ENCODE results near the gene FRG2. TPM values are rescaled to one million over a fixed set of nuclear protein-coding genes. Genes with fewer than 3 reads are reported as not detected.
"Not testable (repeated sequence)": the region's sequence is repeated elsewhere in the genome, so short reads cannot be mapped to it uniquely, and the experiment has no call there.

The FRG2 gene
- total RNA-seq = not detected in 2 replicates
- long read RNA-seq = 0 reads

DNA sequence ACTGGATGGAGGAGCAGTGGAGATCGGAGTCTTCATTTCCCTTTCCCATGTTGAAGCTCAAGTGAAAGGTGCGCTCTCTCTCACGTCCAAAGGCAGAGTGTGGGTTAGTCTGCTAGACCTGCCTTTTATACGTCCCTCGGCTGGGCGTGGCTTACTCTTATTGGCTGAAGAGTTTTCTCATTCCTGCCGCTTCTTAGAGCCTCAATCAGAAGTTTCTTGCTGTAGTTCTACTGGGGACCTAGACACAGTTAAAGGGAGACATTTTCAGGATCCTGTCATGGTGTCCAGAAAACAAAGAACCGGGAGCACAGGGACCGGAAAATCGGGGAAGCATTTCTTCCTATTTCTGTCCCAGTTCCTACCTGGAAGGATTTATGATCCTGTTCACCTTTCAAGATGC is at the start of gene FRG2:
Gene FRG2, minus strand, starts transcription at position 101 of the 400 bp plus-strand sequence. Its CDS starts 52 bp downstream, at position 49.
- not testable (repeated sequence) for H3K4me1 Mint-ChIP-seq; H3K9me3 Mint-ChIP-seq; H3K4me3 Mint-ChIP-seq; H3K27ac Mint-ChIP-seq (ENCODE audit: unreplicated experiment); H3K36me3 Mint-ChIP-seq (ENCODE audit: low read depth); H3K27me3 Mint-ChIP-seq (ENCODE audit: low read depth); DNase-seq (ENCODE audit: low read depth, low spot score)

DNA sequence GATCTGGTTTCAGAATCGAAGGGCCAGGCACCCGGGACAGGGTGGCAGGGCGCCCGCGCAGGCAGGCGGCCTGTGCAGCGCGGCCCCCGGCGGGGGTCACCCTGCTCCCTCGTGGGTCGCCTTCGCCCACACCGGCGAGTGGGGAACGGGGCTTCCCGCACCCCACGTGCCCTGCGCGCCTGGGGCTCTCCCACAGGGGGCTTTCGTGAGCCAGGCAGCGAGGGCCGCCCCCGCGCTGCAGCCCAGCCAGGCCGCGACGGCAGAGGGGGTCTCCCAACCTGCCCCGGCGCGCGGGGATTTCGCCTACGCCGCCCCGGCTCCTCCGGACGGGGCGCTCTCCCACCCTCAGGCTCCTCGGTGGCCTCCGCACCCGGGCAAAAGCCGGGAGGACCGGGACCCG is 41.3 kb upstream of the FRG2 start:
- not testable (repeated sequence) for H3K9me3 Mint-ChIP-seq; H3K27me3 Mint-ChIP-seq (ENCODE audit: low read depth); H3K36me3 Mint-ChIP-seq (ENCODE audit: low read depth); H3K27ac Mint-ChIP-seq (ENCODE audit: unreplicated experiment); H3K4me1 Mint-ChIP-seq; DNase-seq (ENCODE audit: low read depth, low spot score); H3K4me3 Mint-ChIP-seq

DNA sequence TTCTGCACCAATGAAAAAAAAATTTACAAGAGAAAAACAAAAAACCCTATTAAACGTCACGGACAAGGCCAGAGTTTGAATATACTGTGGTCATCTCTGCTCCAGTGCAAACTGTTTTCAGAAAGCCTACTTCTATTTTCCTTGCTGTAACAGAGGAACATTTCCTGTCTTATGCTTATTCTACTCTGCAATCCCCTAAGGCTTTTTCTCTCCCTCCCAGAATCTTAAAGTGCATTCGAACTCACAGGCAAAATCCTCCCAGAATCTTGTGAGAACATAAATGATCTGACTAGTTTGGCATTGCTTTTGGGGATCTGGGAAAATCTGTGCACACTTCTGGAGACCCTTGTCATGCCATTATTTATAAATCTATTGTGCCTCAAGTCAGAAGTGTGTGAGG is 37.7 kb upstream of the FRG2 start:
- not testable (repeated sequence) for H3K4me3 Mint-ChIP-seq; H3K27me3 Mint-ChIP-seq (ENCODE audit: low read depth); H3K4me1 Mint-ChIP-seq; H3K36me3 Mint-ChIP-seq (ENCODE audit: low read depth); H3K27ac Mint-ChIP-seq (ENCODE audit: unreplicated experiment); DNase-seq (ENCODE audit: low read depth, low spot score); H3K9me3 Mint-ChIP-seq

DNA sequence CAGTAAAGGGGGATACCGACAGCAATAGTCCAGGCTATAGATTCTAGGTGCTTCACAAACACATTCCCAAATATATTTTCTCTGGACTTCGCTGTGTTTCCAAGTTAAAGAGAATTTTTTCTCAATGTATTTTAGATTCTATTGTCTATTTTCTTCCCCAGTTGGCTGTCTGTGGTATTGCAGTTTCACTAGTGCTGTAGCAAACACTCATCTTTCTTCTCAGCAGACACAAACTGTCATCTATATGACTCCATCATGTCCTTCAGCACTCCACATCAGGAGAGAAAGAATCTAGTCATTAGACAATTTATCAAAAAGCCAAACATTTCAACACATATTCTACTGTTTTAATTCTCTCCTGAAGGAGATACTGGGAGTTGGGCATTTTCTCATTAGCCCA is 37.3 kb upstream of the FRG2 start, which contains the start of gene DBET:
Gene DBET, plus strand, starts transcription at position 161 of the 400 bp plus-strand sequence.
- not testable (repeated sequence) for H3K36me3 Mint-ChIP-seq (ENCODE audit: low read depth); DNase-seq (ENCODE audit: low read depth, low spot score); H3K27ac Mint-ChIP-seq (ENCODE audit: unreplicated experiment); H3K27me3 Mint-ChIP-seq (ENCODE audit: low read depth); H3K9me3 Mint-ChIP-seq; H3K4me3 Mint-ChIP-seq; H3K4me1 Mint-ChIP-seq

DNA sequence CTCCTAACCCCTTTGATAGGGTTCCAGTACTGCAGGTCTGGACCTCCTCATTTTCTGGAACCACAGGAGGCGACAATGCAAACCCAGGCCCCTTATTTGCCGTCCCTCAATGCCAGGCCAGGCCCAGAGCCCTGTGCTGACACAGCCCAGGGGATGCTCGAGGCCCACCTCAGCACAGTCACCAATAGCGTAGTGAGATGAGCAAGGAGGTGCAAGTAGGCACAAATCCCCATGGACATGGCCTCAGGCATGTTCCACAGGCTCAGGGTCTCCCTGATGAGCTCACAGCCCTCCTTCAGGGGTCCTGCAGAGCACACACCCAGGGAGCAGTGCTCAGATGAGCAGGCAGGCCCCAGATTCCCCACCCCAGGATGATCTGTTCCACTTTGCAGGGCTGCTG is 31.9 kb upstream of the FRG2 start:
- not testable (repeated sequence) for H3K27ac Mint-ChIP-seq (ENCODE audit: unreplicated experiment); H3K27me3 Mint-ChIP-seq (ENCODE audit: low read depth); H3K9me3 Mint-ChIP-seq; H3K36me3 Mint-ChIP-seq (ENCODE audit: low read depth); H3K4me3 Mint-ChIP-seq; H3K4me1 Mint-ChIP-seq; DNase-seq (ENCODE audit: low read depth, low spot score)

DNA sequence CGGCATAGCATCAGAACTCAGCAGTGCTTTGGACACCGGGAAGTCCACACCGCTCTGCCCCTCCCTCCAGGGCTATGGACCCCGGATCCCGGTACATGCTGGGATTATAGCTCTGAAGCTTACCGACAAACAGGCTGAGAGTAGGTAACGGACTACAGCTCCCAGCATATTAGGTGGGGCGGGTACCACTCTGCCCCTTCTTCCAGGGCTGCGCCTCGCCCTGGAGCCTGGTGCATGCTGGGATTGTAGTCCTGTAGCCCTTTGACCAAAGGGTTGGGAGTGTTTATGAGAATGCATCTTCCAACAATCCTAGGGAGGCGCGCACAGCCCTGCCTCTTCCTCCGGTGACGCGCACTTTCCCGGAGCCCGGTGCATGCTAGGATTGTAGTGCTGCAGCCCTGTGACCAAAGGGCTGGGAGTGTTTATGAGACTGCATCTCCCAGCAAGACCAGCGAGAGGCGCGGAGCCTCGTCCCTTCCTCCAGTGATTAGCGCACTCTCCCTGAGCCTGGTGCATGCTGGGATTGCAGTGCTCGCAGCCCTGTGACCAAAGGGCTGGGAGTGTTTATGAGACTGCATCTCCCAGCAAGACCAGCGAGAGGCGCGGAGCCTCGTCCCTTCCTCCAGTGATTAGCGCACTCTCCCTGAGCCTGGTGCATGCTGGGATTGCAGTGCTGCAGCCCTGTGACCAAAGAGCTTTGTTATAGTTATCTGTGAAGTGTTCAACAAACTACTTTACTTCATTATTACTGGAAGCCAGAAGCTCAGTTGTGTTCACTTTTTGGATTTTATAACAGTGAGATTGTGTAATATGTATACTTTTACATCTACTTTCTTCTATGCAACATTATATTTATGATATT is 22.6 kb upstream of the FRG2 start:
- not testable (repeated sequence) for H3K4me1 Mint-ChIP-seq; DNase-seq (ENCODE audit: low read depth, low spot score); H3K27me3 Mint-ChIP-seq (ENCODE audit: low read depth); H3K9me3 Mint-ChIP-seq; H3K36me3 Mint-ChIP-seq (ENCODE audit: low read depth); H3K27ac Mint-ChIP-seq (ENCODE audit: unreplicated experiment); H3K4me3 Mint-ChIP-seq

DNA sequence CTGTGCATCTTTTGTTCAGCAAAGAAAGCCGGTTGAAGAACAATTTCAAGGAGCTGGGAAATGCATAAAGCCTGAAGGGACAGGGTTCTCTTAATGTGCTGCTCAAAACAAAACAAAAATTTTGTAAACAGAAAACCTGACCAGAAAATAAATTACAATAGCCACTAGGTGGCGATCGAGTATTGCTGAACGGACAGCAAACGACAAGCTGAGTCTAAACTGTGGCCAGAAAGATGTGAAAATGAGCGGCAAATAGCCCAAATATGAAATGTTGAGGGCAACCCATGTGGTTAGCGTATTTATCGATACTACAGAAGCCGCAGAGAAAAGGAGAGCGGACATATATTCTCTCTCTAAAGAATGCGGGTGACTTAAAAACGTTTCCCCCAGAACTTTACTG is 20.6 kb upstream of the FRG2 start:
- not testable (repeated sequence) for H3K4me1 Mint-ChIP-seq; H3K9me3 Mint-ChIP-seq; H3K27me3 Mint-ChIP-seq (ENCODE audit: low read depth); H3K4me3 Mint-ChIP-seq; DNase-seq (ENCODE audit: low read depth, low spot score); H3K27ac Mint-ChIP-seq (ENCODE audit: unreplicated experiment); H3K36me3 Mint-ChIP-seq (ENCODE audit: low read depth)

DNA sequence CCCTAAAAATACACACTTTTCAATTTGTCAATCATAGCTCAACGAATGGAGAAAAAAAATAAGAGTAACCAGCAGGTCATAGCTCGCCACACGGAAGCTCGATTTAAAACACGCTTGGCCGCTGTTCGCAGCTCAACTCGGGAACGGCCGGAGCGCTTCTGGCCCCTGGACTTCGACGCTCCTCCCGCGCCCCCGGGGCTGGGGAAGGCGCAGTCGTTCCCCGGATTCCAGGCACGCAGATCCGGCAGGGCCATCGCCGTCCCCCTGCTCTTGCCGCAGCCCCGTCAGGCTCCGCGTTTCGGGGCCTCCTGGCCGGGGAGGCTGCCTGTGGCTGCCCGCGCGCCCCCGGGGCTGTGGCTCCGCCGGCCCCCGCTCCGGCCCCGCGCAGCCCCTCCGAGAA is 13.8 kb upstream of the FRG2 start:
- H3K9me3 Mint-ChIP-seq; H3K4me3 Mint-ChIP-seq; H3K4me1 Mint-ChIP-seq; H3K27me3 Mint-ChIP-seq (ENCODE audit: low read depth); H3K27ac Mint-ChIP-seq (ENCODE audit: unreplicated experiment); DNase-seq (ENCODE audit: low read depth, low spot score); H3K36me3 Mint-ChIP-seq (ENCODE audit: low read depth): not testable (repeated sequence)

DNA sequence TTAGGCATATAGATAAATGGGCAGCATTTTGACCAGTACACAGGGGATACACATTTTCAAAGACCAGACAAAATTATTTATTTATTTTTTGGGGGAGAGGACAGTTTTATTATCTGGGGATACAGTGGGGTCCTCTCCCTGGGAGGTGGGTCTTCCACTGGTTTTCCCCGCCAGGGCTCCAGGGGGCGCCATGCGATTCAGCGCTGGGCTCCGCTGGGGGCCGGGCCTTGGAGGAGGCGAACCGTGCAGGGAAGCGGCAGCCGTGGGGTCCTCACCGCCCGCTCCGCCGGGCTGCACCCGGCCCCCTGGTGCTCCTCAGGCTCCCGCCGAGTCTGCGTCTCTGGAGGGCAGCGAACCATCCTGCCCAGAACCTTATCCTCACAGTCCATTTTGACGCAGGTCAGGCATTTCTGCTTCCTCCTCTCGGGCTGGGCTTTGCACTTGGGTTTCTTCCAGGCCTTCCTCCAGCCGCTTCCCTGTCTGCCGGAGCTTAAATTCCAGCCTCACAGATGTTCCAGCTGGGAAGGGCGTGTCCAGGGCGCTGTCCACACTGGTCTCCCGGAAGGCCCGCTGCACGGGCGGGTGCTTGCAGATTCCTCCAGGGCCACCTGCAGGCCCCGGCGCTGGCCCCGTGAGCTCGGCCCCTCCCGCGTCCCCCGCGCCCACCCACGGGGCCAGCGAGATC is 10.8 kb upstream of the FRG2 start:
- DNase-seq (ENCODE audit: low read depth, low spot score); H3K4me3 Mint-ChIP-seq: not testable (repeated sequence)

DNA sequence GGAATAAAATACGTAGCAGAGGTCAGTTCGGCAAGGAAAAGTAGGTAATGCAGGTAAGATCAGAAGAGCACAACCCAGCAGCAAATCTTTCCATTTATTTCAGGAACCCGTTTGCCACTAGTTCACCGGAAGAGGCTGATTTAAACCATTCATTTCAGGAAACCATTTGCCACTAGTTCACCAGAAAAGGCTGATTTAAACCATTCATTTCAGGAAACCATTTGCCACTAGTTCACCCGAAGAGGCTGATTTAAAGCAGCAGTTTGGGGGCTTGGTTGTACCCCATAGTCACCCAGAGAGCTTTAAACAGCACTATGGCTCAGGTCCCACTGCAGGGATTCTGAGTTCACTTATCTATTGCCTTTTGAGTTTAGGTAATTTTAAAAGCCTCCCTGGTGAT is 4.2 kb upstream of the FRG2 start:
- H3K27ac Mint-ChIP-seq (ENCODE audit: unreplicated experiment); H3K4me3 Mint-ChIP-seq; H3K27me3 Mint-ChIP-seq (ENCODE audit: low read depth); H3K36me3 Mint-ChIP-seq (ENCODE audit: low read depth); H3K9me3 Mint-ChIP-seq; DNase-seq (ENCODE audit: low read depth, low spot score); H3K4me1 Mint-ChIP-seq: not testable (repeated sequence)

More for the DNA sequence above, 10.8 kb upstream of the FRG2 start:
- H3K27me3 Mint-ChIP-seq (ENCODE audit: low read depth); H3K27ac Mint-ChIP-seq (ENCODE audit: unreplicated experiment); H3K36me3 Mint-ChIP-seq (ENCODE audit: low read depth); H3K4me1 Mint-ChIP-seq; H3K9me3 Mint-ChIP-seq: not testable (repeated sequence)

DNA sequence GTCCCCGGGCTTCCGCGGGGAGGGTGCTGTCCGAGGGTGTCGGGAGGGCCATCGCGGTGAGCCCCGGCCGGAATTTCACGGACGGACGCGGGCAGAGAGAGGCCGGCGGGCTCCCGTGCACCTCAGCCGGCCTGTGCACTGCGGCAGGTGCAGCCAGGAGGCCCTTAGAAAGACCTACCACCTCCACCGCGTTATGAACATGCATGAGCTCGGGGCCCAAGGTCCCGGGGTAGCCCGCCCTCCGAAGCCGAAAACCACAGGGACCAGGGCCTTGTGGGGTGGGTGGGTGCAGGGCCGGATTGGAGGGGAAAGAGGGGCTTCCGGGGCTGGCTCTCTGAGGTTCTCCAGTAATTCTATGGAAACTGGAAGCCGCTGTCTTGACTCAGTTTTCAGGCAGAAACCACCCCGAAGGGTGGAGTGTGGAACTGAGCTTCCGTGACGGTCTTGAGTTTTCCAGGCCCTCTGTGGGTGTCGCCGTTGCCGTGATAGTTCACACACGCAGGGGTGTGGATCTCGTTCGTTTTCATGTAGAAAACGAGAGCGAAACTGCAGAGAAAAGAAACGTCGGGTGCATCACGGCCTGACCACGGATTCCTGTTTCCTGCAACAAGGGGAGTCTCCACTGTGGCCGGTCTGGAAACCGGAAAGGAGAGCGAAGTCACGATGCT is 4.3 kb downstream of the FRG2 start:
- not testable (repeated sequence) for H3K9me3 Mint-ChIP-seq; H3K4me3 Mint-ChIP-seq; H3K4me1 Mint-ChIP-seq; DNase-seq (ENCODE audit: low read depth, low spot score); H3K36me3 Mint-ChIP-seq (ENCODE audit: low read depth); H3K27ac Mint-ChIP-seq (ENCODE audit: unreplicated experiment); H3K27me3 Mint-ChIP-seq (ENCODE audit: low read depth)

DNA sequence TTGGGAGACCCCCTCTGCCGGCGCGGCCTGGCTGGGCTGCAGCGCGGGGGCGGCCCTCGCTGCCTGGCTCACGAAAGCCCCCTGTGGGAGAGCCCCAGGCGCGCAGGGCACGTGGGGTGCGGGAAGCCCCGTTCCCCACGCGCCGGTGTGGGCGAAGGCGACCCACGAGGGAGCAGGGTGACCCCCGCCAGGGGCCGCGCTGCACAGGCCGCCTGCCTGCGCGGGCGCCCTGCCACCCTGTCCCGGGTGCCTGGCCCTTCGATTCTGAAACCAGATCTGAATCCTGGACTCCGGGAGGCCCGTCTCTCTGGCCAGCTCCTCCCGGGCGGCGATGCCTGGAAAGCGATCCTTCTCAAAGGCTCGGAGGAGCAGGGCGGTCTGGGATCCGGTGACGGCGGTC is 5.1 kb downstream of the FRG2 start:
- H3K36me3 Mint-ChIP-seq (ENCODE audit: low read depth); DNase-seq (ENCODE audit: low read depth, low spot score); H3K27me3 Mint-ChIP-seq (ENCODE audit: low read depth); H3K27ac Mint-ChIP-seq (ENCODE audit: unreplicated experiment); H3K9me3 Mint-ChIP-seq; H3K4me1 Mint-ChIP-seq; H3K4me3 Mint-ChIP-seq: not testable (repeated sequence)

All from neural crest cell (in vitro differentiated cells).